HepG2 (cell line): Measurements from ENCODE around the gene KLB. TPM values are rescaled to one million over a fixed set of nuclear protein-coding genes. Genes with fewer than 3 reads are reported as not detected.
A peak's percentile ranks its signal among the peaks of the same experiment; 100 is the strongest.

ENCODE experiments used
- ATF3 ChIP-seq: sonication (generic); formaldehyde crosslinking; IDR thresholded peaks from 2 replicates; pipeline ENCODE4 v1.4.0; 2020; ENCODE audit warnings: missing genetic modification reagents
- GABPA ChIP-seq, 2 experiments: IDR thresholded peaks; 2 replicates each; pipeline ENCODE4 v1.6.1; 2011 to 2016; ENCODE audit warnings: low read depth in 2 of 2, low read length in 1 of 2, missing biosample characterization in 1 of 2, missing genetic modification characterization in 1 of 2
- MAFK ChIP-seq, 2 experiments: IDR thresholded peaks in 1 of 2; conservative IDR thresholded peaks in 1 of 2; 2 replicates each; pipeline ENCODE4 v1.6.1; 2011; ENCODE audit warnings: improper control_type of control experiment in 2 of 2, low read length in 2 of 2
- MAZ ChIP-seq, 2 experiments: sonication (generic) in 1 of 2; formaldehyde crosslinking in 1 of 2; IDR thresholded peaks; 2 replicates each; pipeline versions ENCODE4 v1.5.0 to v1.6.1; 2012 to 2020; ENCODE audit warnings: low read depth in 2 of 2, mild to moderate bottlenecking in 2 of 2, borderline replicate concordance in 1 of 2, improper control_type of control experiment in 1 of 2, low read length in 1 of 2, missing genetic modification reagents in 1 of 2, moderate library complexity in 1 of 2
- MXI1 ChIP-seq: IDR thresholded peaks from 3 replicates; pipeline ENCODE4 v1.6.1; 2012; ENCODE audit warnings: low read depth, low read length, inconsistent platforms, borderline replicate concordance
- PTBP1 ChIP-seq: fragments of 200-400 bp; formaldehyde crosslinking; IDR thresholded peaks from 2 replicates; pipeline ENCODE4 v1.6.1; 2018; ENCODE audit warnings: low read length, low read depth; ENCODE audit not compliant: poor library complexity, severe bottlenecking
- RCOR2 ChIP-seq: IDR thresholded peaks from 2 replicates; pipeline ENCODE4 v1.6.1; 2016; ENCODE audit warnings: missing biosample characterization, missing genetic modification reagents
- SETDB1 ChIP-seq: sonication (generic); formaldehyde crosslinking; IDR thresholded peaks from 2 replicates; pipeline ENCODE4 v1.5.1; 2020; ENCODE audit warnings: missing genetic modification reagents, mild to moderate bottlenecking, borderline replicate concordance
- SNAI1 ChIP-seq: sonication (generic); formaldehyde crosslinking; IDR thresholded peaks from 2 replicates; pipeline ENCODE4 v1.5.0; 2020; ENCODE audit warnings: mild to moderate bottlenecking, missing genetic modification reagents, borderline replicate concordance
- SOX5 ChIP-seq: IDR thresholded peaks from 2 replicates; pipeline ENCODE4 v1.6.1; 2016; ENCODE audit warnings: borderline replicate concordance
- ZBTB10 ChIP-seq: sonication (generic); formaldehyde crosslinking; IDR thresholded peaks from 2 replicates; pipeline ENCODE4 v1.4.0; 2020; ENCODE audit warnings: missing genetic modification reagents, borderline replicate concordance
- ZBTB14 ChIP-seq: sonication (generic); formaldehyde crosslinking; IDR thresholded peaks from 2 replicates; pipeline ENCODE4 v1.4.0; 2020; ENCODE audit warnings: missing genetic modification reagents
- ZNF101 ChIP-seq: sonication (generic); formaldehyde crosslinking; IDR thresholded peaks from 2 replicates; pipeline ENCODE4 v1.4.0; 2020; ENCODE audit warnings: mild to moderate bottlenecking, low read depth, missing genetic modification reagents, borderline replicate concordance
- ZNF460 ChIP-seq: sonication (generic); formaldehyde crosslinking; IDR thresholded peaks from 2 replicates; pipeline ENCODE4 v1.5.1; 2020; ENCODE audit warnings: missing genetic modification reagents, mild to moderate bottlenecking, borderline replicate concordance
- ZNF761 ChIP-seq: sonication (generic); formaldehyde crosslinking; conservative IDR thresholded peaks from 2 replicates; pipeline ENCODE4 v1.4.0; 2020; ENCODE audit warnings: mild to moderate bottlenecking, missing genetic modification reagents
- ZNF773 ChIP-seq: sonication (generic); formaldehyde crosslinking; IDR thresholded peaks from 2 replicates; pipeline ENCODE4 v1.4.0; 2020; ENCODE audit warnings: missing genetic modification reagents, borderline replicate concordance
- polyA plus RNA-seq, 8 experiments: library from polyadenylated mRNA; depleted of rRNA in 3 of 8; stranded (reverse) in 7 of 8; unstranded in 1 of 8; fragments of >200 nt; fragmentation: Illumina TruSeq in 4 of 8; extraction: Trizol in 4 of 8; gene quantifications; 2 replicates each; pipeline versions ENCODE4 v1.2.1 to v1.2.3, GENCODE V29; 2011 to 2016; ENCODE audit warnings: low read depth in 4 of 8, missing spikeins in 1 of 8, mixed read lengths in 1 of 8; ENCODE audit not compliant: insufficient read depth in 1 of 8
- total RNA-seq, 5 experiments: library from RNA; depleted of rRNA; stranded (reverse); fragments of >200 nt; fragmentation: Illumina TruSeq; extraction: Trizol; gene quantifications; 2 replicates each; pipeline ENCODE4 v1.2.3, GENCODE V29; 2016; ENCODE audit warnings: low read depth in 1 of 5
- TF ChIP-seq, protein P1 (sequence below): sonication (generic); formaldehyde crosslinking; IDR thresholded peaks from 2 replicates; pipeline ENCODE4 v1.4.0; 2020; ENCODE audit warnings: missing genetic modification reagents
- TF ChIP-seq, protein P2 (sequence below): sonication (generic); formaldehyde crosslinking; IDR thresholded peaks from 2 replicates; pipeline ENCODE4 v1.9.0; 2022; ENCODE audit warnings: low read depth, missing genetic modification reagents

The KLB gene
- total and polyA plus RNA-seq, 2 of the 13 experiments (the other 11 are each of a cell fraction or from before 2014, with no cell fraction given): 25.3 to 82.0 TPM

- TF ChIP-seq ATF3 (CRISPR knock-in tag) (no peak; the same call in 1 of the 2 replicates), ZBTB10 (CRISPR knock-in tag) (peak; percentile 78; the same call in 1 of the 2 replicates), GABPA (IDR thresholded peaks at IDR 0.05; ENCODE audit: low read depth, low read length) (no peak), GABPA (CRISPR knock-in tag; IDR thresholded peaks at IDR 0.05; ENCODE audit: low read depth) (peak; percentile 57; the same call in 1 of the 2 replicates), ZNF761 (CRISPR knock-in tag) (0 out of 2 replicates have a peak, but pooled peaks have one; percentile 84), MXI1 (peak; percentile 57; the same call in 2 of the 3 replicates), SOX5 (CRISPR knock-in tag) (peak; percentile 37; the same call in 1 of the 2 replicates), ZBTB14 (0 out of 2 replicates have a peak, but pooled peaks have one; percentile 21), SNAI1 (peak; percentile 87; the same call in 1 of the 2 replicates), ZNF101 (CRISPR knock-in tag) (0 out of 2 replicates have a peak, but pooled peaks have one; percentile 63), SETDB1 (CRISPR knock-in tag) (no peak), RCOR2 (peak; percentile 43; the same call in 1 of the 2 replicates), PTBP1 (no peak), MAFK (conservative IDR thresholded peaks at IDR 0.05 in 1 of 2, IDR thresholded peaks at IDR 0.05 in 1 of 2; ENCODE audit: low read length in 2 of 2) (no peak), ZNF773 (CRISPR knock-in tag) (peak; percentile 73; the same call in 1 of the 2 replicates), ZNF460 (no peak), MAZ (IDR thresholded peaks at IDR 0.05; ENCODE audit: borderline replicate concordance, low read depth, low read length) (peak; percentile 90), MAZ (CRISPR knock-in tag; IDR thresholded peaks at IDR 0.05; ENCODE audit: low read depth) (peak; percentile 87)
- TF ChIP-seq, protein P1, sequence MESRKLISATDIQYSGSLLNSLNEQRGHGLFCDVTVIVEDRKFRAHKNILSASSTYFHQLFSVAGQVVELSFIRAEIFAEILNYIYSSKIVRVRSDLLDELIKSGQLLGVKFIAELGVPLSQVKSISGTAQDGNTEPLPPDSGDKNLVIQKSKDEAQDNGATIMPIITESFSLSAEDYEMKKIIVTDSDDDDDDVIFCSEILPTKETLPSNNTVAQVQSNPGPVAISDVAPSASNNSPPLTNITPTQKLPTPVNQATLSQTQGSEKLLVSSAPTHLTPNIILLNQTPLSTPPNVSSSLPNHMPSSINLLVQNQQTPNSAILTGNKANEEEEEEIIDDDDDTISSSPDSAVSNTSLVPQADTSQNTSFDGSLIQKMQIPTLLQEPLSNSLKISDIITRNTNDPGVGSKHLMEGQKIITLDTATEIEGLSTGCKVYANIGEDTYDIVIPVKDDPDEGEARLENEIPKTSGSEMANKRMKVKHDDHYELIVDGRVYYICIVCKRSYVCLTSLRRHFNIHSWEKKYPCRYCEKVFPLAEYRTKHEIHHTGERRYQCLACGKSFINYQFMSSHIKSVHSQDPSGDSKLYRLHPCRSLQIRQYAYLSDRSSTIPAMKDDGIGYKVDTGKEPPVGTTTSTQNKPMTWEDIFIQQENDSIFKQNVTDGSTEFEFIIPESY (CRISPR knock-in tag): no peak
- TF ChIP-seq, protein P2, sequence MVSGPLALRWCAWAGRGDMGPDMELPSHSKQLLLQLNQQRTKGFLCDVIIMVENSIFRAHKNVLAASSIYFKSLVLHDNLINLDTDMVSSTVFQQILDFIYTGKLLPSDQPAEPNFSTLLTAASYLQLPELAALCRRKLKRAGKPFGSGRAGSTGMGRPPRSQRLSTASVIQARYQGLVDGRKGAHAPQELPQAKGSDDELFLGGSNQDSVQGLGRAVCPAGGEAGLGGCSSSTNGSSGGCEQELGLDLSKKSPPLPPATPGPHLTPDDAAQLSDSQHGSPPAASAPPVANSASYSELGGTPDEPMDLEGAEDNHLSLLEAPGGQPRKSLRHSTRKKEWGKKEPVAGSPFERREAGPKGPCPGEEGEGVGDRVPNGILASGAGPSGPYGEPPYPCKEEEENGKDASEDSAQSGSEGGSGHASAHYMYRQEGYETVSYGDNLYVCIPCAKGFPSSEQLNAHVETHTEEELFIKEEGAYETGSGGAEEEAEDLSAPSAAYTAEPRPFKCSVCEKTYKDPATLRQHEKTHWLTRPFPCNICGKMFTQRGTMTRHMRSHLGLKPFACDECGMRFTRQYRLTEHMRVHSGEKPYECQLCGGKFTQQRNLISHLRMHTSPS (CRISPR knock-in tag): no peak
Observed at GRCh38 chr4:39458505-39459300, 52.0 kb downstream of the KLB start, which contains the start of the genes LIAS and RPL9 (continued).
